GM12878 (cell line): Measurements from ENCODE around the gene DLGAP5. TPM values are rescaled to one million over a fixed set of nuclear protein-coding genes. Genes with fewer than 3 reads are reported as not detected.

ENCODE experiments used
- ATAC-seq: fragments of 200-7000 bp; cut with Tn5 transposase; 3 replicates; pipeline ENCODE4 v1.9.1; 2020; ENCODE audit warnings: mild to moderate bottlenecking, moderate library complexity
- BruUV-seq: library from RNA; stranded (reverse); fragments of 400-500 nt; replicated peaks from 2 replicates; lab custom pipeline; 2021; lab: Mats Ljungman, UMichigan
- CTCF ChIA-PET: fragments of 300-600 bp; sonication (Branson Sonifier 250); formaldehyde crosslinking; extraction: SDS; loops from one replicate; lab custom pipeline; 2021; ENCODE audit warnings: inconsistent platforms; lab: Yijun Ruan, JAX
- POLR2A ChIA-PET: fragments of 350-600 bp; formaldehyde crosslinking; extraction: SDS; loops from one replicate; lab custom pipeline; 2021; ENCODE audit warnings: inconsistent platforms; lab: Charles Lee
- RAD21 ChIA-PET: fragments of 300-600 bp; sonication (Branson Sonifier 250); formaldehyde crosslinking; loops from one replicate; lab custom pipeline; 2023; ENCODE audit warnings: antibody characterized with exemption; ENCODE audit not compliant: unreplicated experiment; lab: Charles Lee
- SMC1A ChIA-PET: fragments of 300-600 bp; sonication (Branson Sonifier 250); formaldehyde crosslinking; loops from one replicate; lab custom pipeline; 2023; ENCODE audit not compliant: unreplicated experiment, uncharacterized antibody; lab: Charles Lee
- DNase-seq: peaks from one replicate; pipeline ENCODE4 v3.0.0-alpha.2; 2011; ENCODE audit warnings: low read depth, low spot score
- FAIRE-seq: peaks from 3 replicates; lab custom pipeline; 2011; peaks lifted over from hg19 to GRCh38; lab: Jason Lieb, UNC
- H2AFZ ChIP-seq: 2 replicates; pipeline ENCODE4 v1.6.0; 2011; ENCODE audit warnings: low read depth, low read length, control low read depth; ENCODE audit not compliant: control insufficient read depth
- H3K27ac ChIP-seq: 2 replicates; pipeline ENCODE4 v1.5.1; 2011; ENCODE audit warnings: control low read depth; ENCODE audit not compliant: control insufficient read depth, insufficient read depth
- H3K27me3 ChIP-seq, 2 experiments: replicated peaks in 1 of 2; 2 replicates each; pipeline versions ENCODE4 v1.6.0 to v1.6.1; 2011; ENCODE audit warnings: low read length in 1 of 2; ENCODE audit not compliant: control insufficient read depth in 2 of 2, insufficient read depth in 2 of 2
- H3K36me3 ChIP-seq, 2 experiments: 2 replicates each; pipeline ENCODE4 v1.5.1; 2011; ENCODE audit warnings: low read length in 1 of 2; ENCODE audit not compliant: control insufficient read depth in 2 of 2, insufficient read depth in 2 of 2
- H3K4me1 ChIP-seq: 2 replicates; pipeline ENCODE4 v1.6.1; 2011; ENCODE audit warnings: mild to moderate bottlenecking, low read length, moderate library complexity, mixed read lengths; ENCODE audit not compliant: control insufficient read depth, insufficient read depth
- H3K4me2 ChIP-seq: 2 replicates; pipeline ENCODE4 v1.6.0; 2011; ENCODE audit warnings: control low read depth; ENCODE audit not compliant: control insufficient read depth, insufficient read depth
- H3K4me3 ChIP-seq: fragments of 200-600 bp; sonication (generic); 2 replicates; pipeline ENCODE4 v1.5.1; 2016
- H3K79me2 ChIP-seq: 2 replicates; pipeline ENCODE4 v1.6.0; 2011; ENCODE audit warnings: low read length; ENCODE audit not compliant: control insufficient read depth, insufficient read depth
- H3K9ac ChIP-seq: 2 replicates; pipeline ENCODE4 v1.8.0; 2011; ENCODE audit warnings: low read length, control low read depth, mixed read lengths; ENCODE audit not compliant: control insufficient read depth, insufficient read depth
- H3K9me3 ChIP-seq: replicated peaks from 3 replicates; pipeline ENCODE4 v1.5.1; 2011; ENCODE audit warnings: mild to moderate bottlenecking, low read length; ENCODE audit not compliant: control insufficient read depth, insufficient read depth
- H4K20me1 ChIP-seq: 2 replicates; pipeline ENCODE4 v1.6.0; 2011; ENCODE audit not compliant: control insufficient read depth, insufficient read depth
- BCLAF1 ChIP-seq: fragments of 450-650 bp; IDR thresholded peaks from 2 replicates; pipeline ENCODE4 v1.6.1; 2017; ENCODE audit warnings: antibody characterized with exemption, mild to moderate bottlenecking, moderate library complexity
- EZH2 ChIP-seq: IDR thresholded peaks from 2 replicates; pipeline ENCODE4 v1.6.1; 2012; ENCODE audit warnings: low read depth, mild to moderate bottlenecking, control low read depth, inconsistent platforms, low read length, borderline replicate concordance; ENCODE audit not compliant: control insufficient read depth
- MAX ChIP-seq: IDR thresholded peaks from 2 replicates; pipeline ENCODE4 v1.6.1; 2012; ENCODE audit warnings: low read depth, low read length, improper control_type of control experiment
- PAX8 ChIP-seq: fragments of 450-650 bp; IDR thresholded peaks from 2 replicates; pipeline ENCODE4 v1.6.1; 2017; ENCODE audit warnings: mild to moderate bottlenecking, moderate library complexity
- RBBP5 ChIP-seq: fragments of 200-600 bp; sonication (generic); conservative IDR thresholded peaks from 2 replicates; pipeline ENCODE4 v1.6.1; 2016
- SKIL ChIP-seq: fragments of 450-650 bp; IDR thresholded peaks from 2 replicates; pipeline ENCODE4 v1.6.1; 2017; ENCODE audit warnings: mild to moderate bottlenecking, low read depth, inconsistent platforms; ENCODE audit not compliant: poor library complexity, severe bottlenecking
- SMC3 ChIP-seq: IDR thresholded peaks from 2 replicates; pipeline ENCODE4 v1.6.1; 2011; ENCODE audit warnings: low read length, improper control_type of control experiment, borderline replicate concordance
- WGBS: methylation state at CpG from one replicate; pipeline ENCODE4 v1.1.6; 2016; ENCODE audit warnings: low lambda C conversion rate; ENCODE audit not compliant: insufficient replicate concordance, insufficient coverage; ENCODE audit errors: missing lambda C conversion rate; 5-methylcytosine and 5-hydroxymethylcytosine counted together
- in situ Hi-C: fragments of 300-500 bp; cut with MboI; formaldehyde crosslinking; loops from 9 replicates; pipeline ENCODE4 v1.14.3; 2018; ENCODE audit warnings: mixed read lengths
- intact Hi-C: fragments of 100-400 bp; cut with micrococcal nuclease; formaldehyde crosslinking; loops from one replicate; pipeline ENCODE4 v1.14.2; 2022; ENCODE audit not compliant: unreplicated experiment
- polyA plus RNA-seq, 11 experiments: library from polyadenylated mRNA; depleted of rRNA in 4 of 11; unstranded in 6 of 11; stranded (reverse) in 5 of 11; fragments of >200 nt; fragmentation: Nextera tagmentation in 4 of 11; fragmentation: Illumina TruSeq in 1 of 11; extraction: Ambion mirVana in 4 of 11; extraction: Trizol in 1 of 11; gene quantifications; 1 replicate in 1 of 11; 2 replicates in 10 of 11; pipeline versions ENCODE4 v1.2.1 to v1.2.3, GENCODE V29; 2011 to 2016; ENCODE audit warnings: inconsistent platforms in 2 of 11, missing spikeins in 2 of 11, low read depth in 1 of 11
- total RNA-seq, 4 experiments: library from RNA; depleted of rRNA in 3 of 4; stranded (reverse); fragments of >200 nt in 3 of 4; fragmentation: Illumina TruSeq in 1 of 4; extraction: Trizol in 1 of 4; gene quantifications; 2 replicates each; pipeline versions ENCODE4 v1.2.1 to v1.2.3, GENCODE V29; 2013 to 2021
- TF ChIP-seq, protein P1 (sequence below), 3 experiments: IDR thresholded peaks in 2 of 3; conservative IDR thresholded peaks in 1 of 3; 2 replicates each; pipeline ENCODE4 v1.5.1; 2011; ENCODE audit warnings: low read depth in 3 of 3, low read length in 3 of 3, mild to moderate bottlenecking in 3 of 3, control low read depth in 2 of 3, moderate library complexity in 2 of 3, inconsistent platforms in 1 of 3, mixed read lengths in 1 of 3; ENCODE audit not compliant: control insufficient read depth in 2 of 3, insufficient read depth in 1 of 3; ENCODE audit errors: extremely low read depth in 1 of 3
- TF ChIP-seq, protein P2 (sequence below): IDR thresholded peaks from 2 replicates; pipeline ENCODE4 v1.6.1; 2012; ENCODE audit warnings: improper control_type of control experiment, low read depth, low read length; ENCODE audit not compliant: insufficient replicate concordance

DLGAP5 gene
- total and polyA plus RNA-seq, 10 of the 15 experiments (the other 5 are each of a cell fraction or from before 2014, with no cell fraction given) = 40.9 to 106 (median 67.6) TPM

DNA sequence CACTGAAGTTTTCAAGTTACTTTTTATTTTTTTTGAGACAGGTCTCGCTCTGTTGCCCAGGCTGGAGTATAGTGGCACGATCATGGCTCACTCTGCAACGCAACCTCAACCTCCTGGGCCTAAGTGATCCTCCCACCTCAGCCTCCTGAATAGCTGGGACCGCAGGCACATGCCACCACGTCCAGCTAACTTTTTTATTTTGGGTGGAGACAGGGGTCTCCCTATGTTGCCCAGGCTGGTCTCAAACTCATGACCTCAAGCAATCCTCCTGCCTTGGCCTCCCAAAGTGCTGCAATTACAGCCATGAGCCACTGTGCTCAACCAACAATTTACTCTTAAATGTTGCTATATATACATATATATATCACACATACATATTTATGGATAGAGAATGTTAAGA is 89.7 kb downstream of the DLGAP5 start:
- Histone ChIP-seq H3K27me3 (no peaks in the 10 kb centered on the region), H3K9me3 (peaks cover 6% of the 10 kb centered on the region; the same call in 2 of the 3 replicates), H4K20me1 (no peaks in the 10 kb centered on the region), H3K4me3 (no peak overlapping the region), H3K9ac (no peak overlapping the region), H3K36me3 (no peaks in the 10 kb centered on the region), H3K4me2 (0 out of 2 replicates have a peak overlapping the region, but pooled peaks have one; percentile 52), H3K79me2 (no peaks in the 10 kb centered on the region), H3K4me1 (peaks cover 63% of the 10 kb centered on the region), H2AFZ (no peak overlapping the region), H3K27ac (peak overlapping the region; percentile 99)
- in situ Hi-C loops = no loop called here
- intact Hi-C loops = loop anchor here (2.0 to 10.0 kb wide), 3 partner anchors 51 to 173 kb away; partner anchors contain the start of genes DLGAP5, FBXO34 and MAPK1IP1L
- ATAC-seq (no peak), FAIRE-seq (no peak), DNase-seq (no peak)
- WGBS = 99% methylated on average over 5 of the region's 5 CpGs
- POLR2A ChIA-PET = interaction anchor here (1.6 to 2.8 kb wide), 5 partner anchors 16 to 42 kb away, joined by 6 to 14 read pairs (median 7); partner anchors contain the start of gene LGALS3
- BruUV-seq = no TSS peak
- CTCF ChIA-PET = interaction anchor here (0.7 to 3.6 kb wide), 5 partner anchors 9 to 30 kb away, joined by 3 to 15 read pairs (median 4); partner anchors contain the start of gene LGALS3
- RAD21 ChIA-PET = interaction anchor here (0.7 to 3.2 kb wide), 5 partner anchors 13 to 57 kb away, joined by 3 to 27 read pairs (median 16); partner anchors contain the start of gene MAPK1IP1L
- SMC1A ChIA-PET = interaction anchor here (1.5 to 4.1 kb wide), 5 partner anchors 30 to 90 kb away, joined by 4 to 42 read pairs (median 9); partner anchors contain the start of genes DLGAP5 and MAPK1IP1L
- no peak for TF ChIP-seq SKIL
- no peak for TF ChIP-seq SMC3
- TF ChIP-seq, protein P1, sequence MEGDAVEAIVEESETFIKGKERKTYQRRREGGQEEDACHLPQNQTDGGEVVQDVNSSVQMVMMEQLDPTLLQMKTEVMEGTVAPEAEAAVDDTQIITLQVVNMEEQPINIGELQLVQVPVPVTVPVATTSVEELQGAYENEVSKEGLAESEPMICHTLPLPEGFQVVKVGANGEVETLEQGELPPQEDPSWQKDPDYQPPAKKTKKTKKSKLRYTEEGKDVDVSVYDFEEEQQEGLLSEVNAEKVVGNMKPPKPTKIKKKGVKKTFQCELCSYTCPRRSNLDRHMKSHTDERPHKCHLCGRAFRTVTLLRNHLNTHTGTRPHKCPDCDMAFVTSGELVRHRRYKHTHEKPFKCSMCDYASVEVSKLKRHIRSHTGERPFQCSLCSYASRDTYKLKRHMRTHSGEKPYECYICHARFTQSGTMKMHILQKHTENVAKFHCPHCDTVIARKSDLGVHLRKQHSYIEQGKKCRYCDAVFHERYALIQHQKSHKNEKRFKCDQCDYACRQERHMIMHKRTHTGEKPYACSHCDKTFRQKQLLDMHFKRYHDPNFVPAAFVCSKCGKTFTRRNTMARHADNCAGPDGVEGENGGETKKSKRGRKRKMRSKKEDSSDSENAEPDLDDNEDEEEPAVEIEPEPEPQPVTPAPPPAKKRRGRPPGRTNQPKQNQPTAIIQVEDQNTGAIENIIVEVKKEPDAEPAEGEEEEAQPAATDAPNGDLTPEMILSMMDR (IDR thresholded peaks at IDR 0.05 in 2 of 3, conservative IDR thresholded peaks at IDR 0.05 in 1 of 3; ENCODE audit: control insufficient read depth in 2 of 3, extremely low read depth in 1 of 3, insufficient read depth in 1 of 3, low read depth in 3 of 3, low read length in 3 of 3) = no peak
- TF ChIP-seq RBBP5 = no peak
- no peak for TF ChIP-seq EZH2
- TF ChIP-seq PAX8 = no peak
- TF ChIP-seq BCLAF1 = no peak
- TF ChIP-seq MAX = no peak
- TF ChIP-seq, protein P2, sequence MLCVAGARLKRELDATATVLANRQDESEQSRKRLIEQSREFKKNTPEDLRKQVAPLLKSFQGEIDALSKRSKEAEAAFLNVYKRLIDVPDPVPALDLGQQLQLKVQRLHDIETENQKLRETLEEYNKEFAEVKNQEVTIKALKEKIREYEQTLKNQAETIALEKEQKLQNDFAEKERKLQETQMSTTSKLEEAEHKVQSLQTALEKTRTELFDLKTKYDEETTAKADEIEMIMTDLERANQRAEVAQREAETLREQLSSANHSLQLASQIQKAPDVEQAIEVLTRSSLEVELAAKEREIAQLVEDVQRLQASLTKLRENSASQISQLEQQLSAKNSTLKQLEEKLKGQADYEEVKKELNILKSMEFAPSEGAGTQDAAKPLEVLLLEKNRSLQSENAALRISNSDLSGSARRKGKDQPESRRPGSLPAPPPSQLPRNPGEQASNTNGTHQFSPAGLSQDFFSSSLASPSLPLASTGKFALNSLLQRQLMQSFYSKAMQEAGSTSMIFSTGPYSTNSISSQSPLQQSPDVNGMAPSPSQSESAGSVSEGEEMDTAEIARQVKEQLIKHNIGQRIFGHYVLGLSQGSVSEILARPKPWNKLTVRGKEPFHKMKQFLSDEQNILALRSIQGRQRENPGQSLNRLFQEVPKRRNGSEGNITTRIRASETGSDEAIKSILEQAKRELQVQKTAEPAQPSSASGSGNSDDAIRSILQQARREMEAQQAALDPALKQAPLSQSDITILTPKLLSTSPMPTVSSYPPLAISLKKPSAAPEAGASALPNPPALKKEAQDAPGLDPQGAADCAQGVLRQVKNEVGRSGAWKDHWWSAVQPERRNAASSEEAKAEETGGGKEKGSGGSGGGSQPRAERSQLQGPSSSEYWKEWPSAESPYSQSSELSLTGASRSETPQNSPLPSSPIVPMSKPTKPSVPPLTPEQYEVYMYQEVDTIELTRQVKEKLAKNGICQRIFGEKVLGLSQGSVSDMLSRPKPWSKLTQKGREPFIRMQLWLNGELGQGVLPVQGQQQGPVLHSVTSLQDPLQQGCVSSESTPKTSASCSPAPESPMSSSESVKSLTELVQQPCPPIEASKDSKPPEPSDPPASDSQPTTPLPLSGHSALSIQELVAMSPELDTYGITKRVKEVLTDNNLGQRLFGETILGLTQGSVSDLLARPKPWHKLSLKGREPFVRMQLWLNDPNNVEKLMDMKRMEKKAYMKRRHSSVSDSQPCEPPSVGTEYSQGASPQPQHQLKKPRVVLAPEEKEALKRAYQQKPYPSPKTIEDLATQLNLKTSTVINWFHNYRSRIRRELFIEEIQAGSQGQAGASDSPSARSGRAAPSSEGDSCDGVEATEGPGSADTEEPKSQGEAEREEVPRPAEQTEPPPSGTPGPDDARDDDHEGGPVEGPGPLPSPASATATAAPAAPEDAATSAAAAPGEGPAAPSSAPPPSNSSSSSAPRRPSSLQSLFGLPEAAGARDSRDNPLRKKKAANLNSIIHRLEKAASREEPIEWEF = no peak
